H1 (cell line): ENCODE data around the gene SHISA9. TPM values are rescaled to one million over a fixed set of nuclear protein-coding genes. Genes with fewer than 3 reads are reported as not detected.
A peak's percentile ranks its signal among the peaks of the same experiment; 100 is the strongest.

ENCODE experiments used
- CTCF ChIA-PET: fragments of 300-600 bp; sonication (Branson Sonifier 250); formaldehyde crosslinking; loops from one replicate; lab custom pipeline; 2021; ENCODE audit not compliant: partially characterized antibody; lab: Charles Lee
- POLR2A ChIA-PET: fragments of 300-600 bp; sonication (Branson Sonifier 250); formaldehyde crosslinking; loops from one replicate; lab custom pipeline; 2021; ENCODE audit warnings: inconsistent platforms; ENCODE audit not compliant: partially characterized antibody; lab: Charles Lee
- DNase-seq, 2 experiments: peaks; one replicate each; pipeline versions ENCODE4 v3.0.0 to v3.0.0-alpha.2; 2010 to 2022; ENCODE audit warnings: low spot score in 2 of 2, low read depth in 1 of 2, mixed read lengths in 1 of 2
- FAIRE-seq: peaks from 2 replicates; lab custom pipeline; 2011; peaks lifted over from hg19 to GRCh38; lab: Jason Lieb, UNC
- H2AFZ ChIP-seq: 2 replicates; pipeline ENCODE4 v1.8.1; 2012; ENCODE audit warnings: low read length, inconsistent platforms
- H2AK5ac ChIP-seq: 2 replicates; pipeline ENCODE4 v1.6.1; 2013; ENCODE audit warnings: low read depth, low read length
- H2BK120ac ChIP-seq: replicated peaks from 2 replicates; pipeline ENCODE3; 2013; ENCODE audit warnings: low read depth, low read length, inconsistent platforms
- H2BK12ac ChIP-seq: 2 replicates; pipeline ENCODE4 v1.6.1; 2013; ENCODE audit warnings: low read depth, low read length
- H2BK15ac ChIP-seq: 2 replicates; pipeline ENCODE4 v1.6.1; 2013; ENCODE audit warnings: low read length
- H2BK20ac ChIP-seq: 2 replicates; pipeline ENCODE4 v1.6.1; 2013; ENCODE audit warnings: low read length
- H2BK5ac ChIP-seq: 2 replicates; pipeline ENCODE4 v1.6.1; 2013; ENCODE audit warnings: low read depth, low read length
- H3K14ac ChIP-seq: 2 replicates; pipeline ENCODE4 v1.6.1; 2013; ENCODE audit warnings: inconsistent platforms; ENCODE audit not compliant: insufficient read length
- H3K18ac ChIP-seq: 2 replicates; pipeline ENCODE4 v1.6.1; 2013; ENCODE audit warnings: low read length; ENCODE audit errors: extremely low read depth
- H3K23ac ChIP-seq: 2 replicates; pipeline ENCODE4 v1.6.1; 2013; ENCODE audit warnings: inconsistent platforms; ENCODE audit not compliant: insufficient read length
- H3K23me2 ChIP-seq: 2 replicates; pipeline ENCODE4 v1.6.1; 2013; ENCODE audit warnings: low read depth, low read length
- H3K27ac ChIP-seq: 2 replicates; pipeline ENCODE4 v1.6.1; 2011; ENCODE audit warnings: low read depth, low read length, inconsistent platforms
- H3K27me3 ChIP-seq, 4 experiments: replicated peaks in 1 of 4; 1 replicate in 1 of 4; 2 replicates in 3 of 4; pipeline versions ENCODE4 v1.6.1 to v1.8.1; 2011 to 2013; ENCODE audit warnings: low read length in 3 of 4, mild to moderate bottlenecking in 3 of 4, inconsistent platforms in 2 of 4, mixed read lengths in 2 of 4, moderate library complexity in 1 of 4; ENCODE audit not compliant: control insufficient read depth in 3 of 4, insufficient read depth in 3 of 4; ENCODE audit errors: extremely low read depth in 1 of 4
- H3K36me3 ChIP-seq, 4 experiments: 2 replicates each; pipeline versions ENCODE4 v1.6.1 to v1.8.1; 2011 to 2013; ENCODE audit warnings: mild to moderate bottlenecking in 4 of 4, low read length in 3 of 4, moderate library complexity in 2 of 4, control low read depth in 1 of 4, inconsistent platforms in 1 of 4; ENCODE audit not compliant: insufficient read depth in 4 of 4, control insufficient read depth in 2 of 4
- H3K4ac ChIP-seq: replicated peaks from 2 replicates; pipeline ENCODE3; 2013; ENCODE audit warnings: low read length, low read depth, mixed read lengths, inconsistent platforms; ENCODE audit not compliant: insufficient read length
- H3K4me1 ChIP-seq, 4 experiments: replicated peaks in 1 of 4; 1 replicate in 1 of 4; 2 replicates in 3 of 4; pipeline versions ENCODE4 v1.6.1 to v1.8.1; 2011 to 2013; ENCODE audit warnings: low read length in 3 of 4, inconsistent platforms in 2 of 4, mixed read lengths in 1 of 4; ENCODE audit not compliant: insufficient read depth in 4 of 4, control insufficient read depth in 3 of 4
- H3K4me2 ChIP-seq, 2 experiments: 2 replicates each; pipeline versions ENCODE4 v1.6.1 to v1.8.1; 2011 to 2013; ENCODE audit warnings: low read depth in 2 of 2, low read length in 2 of 2, control low read depth in 1 of 2, inconsistent platforms in 1 of 2, mild to moderate bottlenecking in 1 of 2; ENCODE audit not compliant: insufficient read depth in 1 of 2
- H3K4me3 ChIP-seq, 4 experiments: fragments of 200-600, 300-600 bp in 1 of 4; sonication (generic), shearing (Covaris generic), sonication (Bioruptor Twin) in 1 of 4; 2 replicates each; pipeline versions ENCODE4 v1.5.1 to v1.8.1; 2011 to 2016; ENCODE audit warnings: low read length in 4 of 4, low read depth in 3 of 4, control low read depth in 2 of 4, inconsistent platforms in 2 of 4, mild to moderate bottlenecking in 2 of 4, mixed read lengths in 1 of 4, moderate library complexity in 1 of 4; ENCODE audit not compliant: insufficient read depth in 2 of 4; ENCODE audit errors: extremely low read depth in 1 of 4
- H3K56ac ChIP-seq: replicated peaks from 2 replicates; pipeline ENCODE3; 2013; ENCODE audit warnings: low read depth, mild to moderate bottlenecking, mixed read lengths, low read length, inconsistent platforms; ENCODE audit not compliant: insufficient read length
- H3K79me1 ChIP-seq: 2 replicates; pipeline ENCODE4 v1.6.1; 2013; ENCODE audit warnings: low read depth, low read length, control low read depth
- H3K79me2 ChIP-seq, 2 experiments: 2 replicates each; pipeline versions ENCODE4 v1.6.1 to v1.8.1; 2012 to 2013; ENCODE audit warnings: low read length in 2 of 2, mild to moderate bottlenecking in 2 of 2, inconsistent platforms in 1 of 2; ENCODE audit not compliant: insufficient read depth in 2 of 2, control insufficient read depth in 1 of 2
- H3K9ac ChIP-seq, 4 experiments: replicated peaks in 1 of 4; 1 replicate in 1 of 4; 2 replicates in 3 of 4; pipeline versions ENCODE4 v1.6.1 to v1.8.1; 2011 to 2013; ENCODE audit warnings: low read depth in 3 of 4, low read length in 3 of 4, control low read depth in 2 of 4, mild to moderate bottlenecking in 2 of 4, moderate library complexity in 2 of 4, inconsistent platforms in 1 of 4; ENCODE audit errors: extremely low read depth in 1 of 4
- H3K9me3 ChIP-seq, 2 experiments: 2 replicates each; pipeline versions ENCODE4 v1.6.1 to v1.8.1; 2012 to 2013; ENCODE audit warnings: mild to moderate bottlenecking in 2 of 2, moderate library complexity in 2 of 2, control low read depth in 1 of 2, inconsistent platforms in 1 of 2, low read depth in 1 of 2, low read length in 1 of 2, mixed read lengths in 1 of 2; ENCODE audit not compliant: insufficient read depth in 2 of 2
- H4K20me1 ChIP-seq, 2 experiments: replicated peaks in 1 of 2; 2 replicates each; pipeline versions ENCODE3 to v1.8.1; 2011 to 2013; ENCODE audit warnings: inconsistent platforms in 2 of 2, low read length in 2 of 2, mild to moderate bottlenecking in 1 of 2; ENCODE audit not compliant: insufficient read depth in 2 of 2, control insufficient read depth in 1 of 2
- H4K5ac ChIP-seq: 2 replicates; pipeline ENCODE4 v1.6.1; 2013; ENCODE audit warnings: low read length, low read depth, mixed read lengths, inconsistent platforms; ENCODE audit not compliant: insufficient read length
- H4K8ac ChIP-seq: 2 replicates; pipeline ENCODE4 v1.8.0; 2013; ENCODE audit warnings: mild to moderate bottlenecking, moderate library complexity, low read length, inconsistent platforms; ENCODE audit not compliant: insufficient read depth; ENCODE audit errors: extremely low read depth
- H4K91ac ChIP-seq: replicated peaks from 2 replicates; pipeline ENCODE3; 2013; ENCODE audit warnings: low read length, mixed read lengths, inconsistent platforms; ENCODE audit not compliant: insufficient read length
- ATF3 ChIP-seq: IDR thresholded peaks from 2 replicates; pipeline ENCODE4 v1.6.1; 2011; ENCODE audit warnings: low read depth, mild to moderate bottlenecking, low read length; ENCODE audit not compliant: insufficient read depth
- CHD1 ChIP-seq: IDR thresholded peaks from 2 replicates; pipeline ENCODE4 v1.6.1; 2012; ENCODE audit warnings: low read depth, low read length, improper control_type of control experiment
- TEAD4 ChIP-seq: IDR thresholded peaks from 2 replicates; pipeline ENCODE4 v1.6.1; 2012; ENCODE audit warnings: low read depth, low read length, inconsistent platforms, mixed read lengths
- WGBS, 2 experiments: shearing (Covaris generic) in 1 of 2; methylation state at CpG; one replicate each; pipeline versions ENCODE4 v1.1.6 to v1.1.7; 2013 to 2015; ENCODE audit warnings: low lambda C conversion rate in 2 of 2, mixed read lengths in 2 of 2, inconsistent platforms in 1 of 2, low coverage in 1 of 2, missing lambda C conversion rate in 1 of 2; ENCODE audit not compliant: insufficient replicate concordance in 2 of 2, insufficient coverage in 1 of 2, insufficient read length in 1 of 2; ENCODE audit errors: extremely low coverage in 1 of 2, missing lambda C conversion rate in 1 of 2; 5-methylcytosine and 5-hydroxymethylcytosine counted together
- polyA plus RNA-seq, 7 experiments: library from polyadenylated mRNA; depleted of rRNA in 3 of 7; stranded (reverse) in 5 of 7; unstranded in 2 of 7; fragments of >200 nt in 5 of 7; fragments of 200-250 nt in 2 of 7; gene quantifications; 1 replicate in 5 of 7; 2 replicates in 1 of 7; 4 replicates in 1 of 7; pipeline versions ENCODE4 v1.2.1 to v1.2.3, GENCODE V29; 2011 to 2013; ENCODE audit warnings: missing spikeins in 2 of 7, mixed read lengths in 2 of 7
- total RNA-seq: library from RNA; stranded (reverse); fragmentation: NEBNext Ultra II Directional; extraction: Animal tissue kit (Norgen Biotek cat#: 25700); gene quantifications from 2 replicates; pipeline ENCODE4 v1.2.1, GENCODE V29; 2021

SHISA9 gene
- total and polyA plus RNA-seq, 2 of the 8 experiments (the other 6 are each of a cell fraction or from before 2014, with no cell fraction given): 25.6 to 39.8 TPM

GRCh38 chr16:13120557-13120956 is 219.2 kb downstream of the SHISA9 start:
- H3K4ac ChIP-seq: no peak overlapping the region
- POLR2A ChIA-PET: interaction anchor here (0.6 to 3.1 kb wide), 2 partner anchors 10 to 14 kb away, joined by 3 to 12 read pairs; no protein-coding TSS in a partner anchor
- TF ChIP-seq CHD1: no peak
- no peak for TF ChIP-seq ATF3
- TF ChIP-seq TEAD4: 0 out of 2 replicates have a peak, but pooled peaks have one; percentile 25

More at GRCh38 chr16:13120557-13120956, 219.2 kb downstream of the SHISA9 start:
- Histone ChIP-seq H2BK12ac (peak overlapping the region; percentile 44; the same call in 1 of the 2 replicates), H2BK5ac (0 out of 2 replicates have a peak overlapping the region, but pooled peaks have one; percentile 82), H2BK120ac (no peak overlapping the region), H3K9ac (no peak overlapping the region), H3K27me3 (no peaks in the 10 kb centered on the region), H3K23me2 (no peaks in the 10 kb centered on the region; the same call in 1 of the 2 replicates), H3K4me2 (peak overlapping the region; percentile 4 to 61; a peak in 2 of 4 replicates), H3K56ac (no peak overlapping the region), H3K4me3 (0 out of 8 replicates have a peak overlapping the region, but pooled peaks of 1 of the 4 experiments have one; percentile 12), H4K91ac (no peak overlapping the region), H3K18ac (no peak overlapping the region), H2BK20ac (no peak overlapping the region), H2AK5ac (no peak overlapping the region), H3K27ac (no peak overlapping the region), H2BK15ac (no peak overlapping the region), H3K23ac (no peak overlapping the region), H3K9me3 (peaks cover 3 to 6% of the 10 kb centered on the region in 2 experiments; a peak in 2 of 4 replicates), H4K20me1 (no peaks in the 10 kb centered on the region), H3K79me2 (peaks cover 0 to 43% of the 10 kb centered on the region in 2 experiments; a peak in 2 of 4 replicates), H3K14ac (no peak overlapping the region), H3K79me1 (no peaks in the 10 kb centered on the region), H3K4me1 (peaks cover 4 to 24% (median 16%) of the 10 kb centered on the region in 4 experiments; a peak in 6 of 7 replicates), H2AFZ (no peak overlapping the region), H4K8ac (no peak overlapping the region), H4K5ac (no peak overlapping the region), H3K36me3 (peaks cover 0 to 3% (median 0%) of the 10 kb centered on the region in 4 experiments; a peak in 2 of 8 replicates)
- FAIRE-seq: peak; percentile 62
- no peak for DNase-seq
- 32% methylated on average over 4 of the region's 4 CpGs; no CpG with 5 or more reads in 1 of the 2 experiments for WGBS, 2 experiments
- CTCF ChIA-PET: interaction anchor here (0.7 to 1.7 kb wide), 7 partner anchors 8 to 223 kb away, joined by 3 to 6 read pairs (median 4); no protein-coding TSS in a partner anchor
